HG02678 (cell line): ENCODE measurements around the gene HHAT.
"Not testable (repeated sequence)": the region's sequence is repeated elsewhere in the genome, so short reads cannot be mapped to it uniquely, and the experiment has no call there.

Source experiments
- ATAC-seq: cut with Tn5 transposase; IDR thresholded peaks from one replicate; pipeline ENCODE4 v1.9.1; 2021; ENCODE audit warnings: mild to moderate bottlenecking, moderate library complexity; ENCODE audit not compliant: unreplicated experiment

Gene HHAT

GRCh38 chr1:210385228-210385627 lies 56.5 kb downstream of the HHAT start:
- no peak for ATAC-seq

GRCh38 chr1:210394281-210394821 lies 65.6 kb downstream of the HHAT start:
- ATAC-seq = peak; percentile 58

- no peak for ATAC-seq
Measured at GRCh38 chr1:210396541-210396940, 67.8 kb downstream of the HHAT start.

- ATAC-seq = no peak
Measured at GRCh38 chr1:210397252-210397651, 68.5 kb downstream of the HHAT start.

- no peak for ATAC-seq
Measured at GRCh38 chr1:210397681-210398080, 69.0 kb downstream of the HHAT start.

- no peak for ATAC-seq
Measured at GRCh38 chr1:210398466-210398865, 69.8 kb downstream of the HHAT start.

- peak; percentile 93 for ATAC-seq
Measured at GRCh38 chr1:210400043-210400840, 71.5 kb downstream of the HHAT start.

- no peak for ATAC-seq
Measured at GRCh38 chr1:210402560-210402959, 73.9 kb downstream of the HHAT start.

GRCh38 chr1:210405316-210405715 lies 76.6 kb downstream of the HHAT start:
- ATAC-seq = no peak

GRCh38 chr1:210406341-210406740 lies 77.6 kb downstream of the HHAT start:
- not testable (repeated sequence) for ATAC-seq

- peak; percentile 81 for ATAC-seq
Measured at GRCh38 chr1:210407207-210407886, 78.6 kb downstream of the HHAT start.

GRCh38 chr1:210407887-210408252 lies 79.2 kb downstream of the HHAT start:
- ATAC-seq = no peak

- no peak for ATAC-seq
Measured at GRCh38 chr1:210412240-210412639, 83.5 kb downstream of the HHAT start.

GRCh38 chr1:210413951-210414350 lies 85.2 kb downstream of the HHAT start:
- no peak for ATAC-seq

GRCh38 chr1:210415846-210416448 lies 87.2 kb downstream of the HHAT start:
- ATAC-seq = no peak

- ATAC-seq = no peak
Measured at GRCh38 chr1:210416681-210417080, 88.0 kb downstream of the HHAT start.

GRCh38 chr1:210417881-210418280 lies 89.2 kb downstream of the HHAT start:
- no peak for ATAC-seq

- no peak for ATAC-seq
Measured at GRCh38 chr1:210418863-210419650, 90.4 kb downstream of the HHAT start.

- ATAC-seq = not testable (repeated sequence)
Measured at GRCh38 chr1:210426696-210427095, 98.0 kb downstream of the HHAT start.

- ATAC-seq = no peak
Measured at GRCh38 chr1:210428696-210429095, 100.0 kb downstream of the HHAT start.

- ATAC-seq = no peak
Measured at GRCh38 chr1:210434223-210434622, 105.5 kb downstream of the HHAT start.
